ENCODE data around the gene EIF2A. TPM values are rescaled to one million over a fixed set of nuclear protein-coding genes. Genes with fewer than 3 reads are reported as not detected.

Gene EIF2A
- polyA plus RNA-seq, 3 donors, result 48.5 to 88.7 (median 50.8) TPM

DNA sequence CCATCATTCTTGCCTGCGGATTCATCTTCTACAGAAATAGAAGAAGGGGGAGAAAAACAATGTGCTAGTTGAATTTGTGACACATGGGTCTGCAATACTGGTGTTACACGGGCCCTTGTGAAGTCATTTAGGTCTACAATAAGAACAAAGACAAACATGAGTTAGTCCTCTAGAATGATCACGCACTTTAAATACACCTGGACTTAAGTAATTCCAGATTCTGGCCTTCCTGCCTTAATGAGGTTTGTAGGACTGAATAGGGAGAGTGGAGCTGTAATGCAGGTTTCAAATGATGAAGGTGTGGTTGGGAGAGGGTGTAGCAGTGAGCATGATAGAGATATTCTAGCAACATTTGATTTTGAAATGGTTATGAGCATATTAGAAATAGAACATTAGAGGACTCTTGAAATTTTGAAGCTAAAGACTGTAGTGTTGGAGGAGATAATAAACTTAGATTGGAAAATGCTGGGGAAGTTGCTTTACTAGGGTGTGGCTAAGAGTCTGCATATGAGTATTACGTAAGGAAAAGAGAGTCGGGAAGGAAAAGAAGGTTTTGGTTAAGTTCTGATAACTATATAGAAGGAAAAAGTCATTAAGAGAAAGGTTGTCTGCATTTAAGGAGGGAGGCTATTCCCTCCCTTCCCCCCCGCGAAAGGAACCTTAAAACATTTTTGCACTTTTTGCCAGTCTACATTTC, 606 bp downstream of the EIF2A start:
- no peaks in the 10 kb centered on the region for H3K9me3 Mint-ChIP-seq
- intact Hi-C loops (cut with micrococcal nuclease), result loop anchor here (2.0 to 10.0 kb wide), 5 partner anchors 55 to 218 kb away; partner anchors contain the start of genes SIAH2 (in 2 of the 2), TSC22D2 (in 2 of the 2) and SELENOT (in 1 of the 2)
- H3K27ac Mint-ChIP-seq, result peak overlapping the region; percentile 96 to 100 (median 99)
- no CpG with 5 or more reads among the region's 7 CpGs for WGBS (ENCODE audit: insufficient coverage)
- DNase-seq, result peak in 2 of 3 donors; percentile 30 to 64
- peaks cover 18 to 36% of the 10 kb centered on the region in 2 donors for H3K36me3 ChIP-seq (replicated peaks in 1 of 2; ENCODE audit: control insufficient read depth in 1 of 2, insufficient read depth in 2 of 2, low read length in 2 of 2)
- H2AFZ ChIP-seq (ENCODE audit: insufficient read depth, low read depth, low read length, poor library complexity, severe bottlenecking), result peak overlapping the region; percentile 80
- H3K36me3 Mint-ChIP-seq, result peaks cover 21 to 25% of the 10 kb centered on the region in 2 donors
- H4K20me1 ChIP-seq (ENCODE audit: insufficient read depth, low read length), result peaks cover 28% of the 10 kb centered on the region
- peak overlapping the region; percentile 87 for H3K4me2 ChIP-seq (replicated peaks; ENCODE audit: extremely low read depth, low read length, poor library complexity, severe bottlenecking)
- no peaks in the 10 kb centered on the region for H3K27me3 ChIP-seq (ENCODE audit: control insufficient read depth in 2 of 2, insufficient read depth in 2 of 2, low read length in 2 of 2)
- peak overlapping the region; percentile 72 to 98 (median 96) for H3K4me3 ChIP-seq (replicated peaks in 1 of 3; ENCODE audit: low read depth in 2 of 3, low read length in 3 of 3)
- peaks cover 43% of the 10 kb centered on the region for H3K4me1 Mint-ChIP-seq
- peak overlapping the region; percentile 93 to 99 for H3K27ac ChIP-seq (ENCODE audit: low read depth in 1 of 2, low read length in 2 of 2)
- H3K27me3 Mint-ChIP-seq (ENCODE audit: low read depth in 3 of 3), result peaks cover 0 to 3% (median 0%) of the 10 kb centered on the region in 3 donors
- H3K79me2 ChIP-seq (ENCODE audit: insufficient read depth, low read length), result peaks cover 87% of the 10 kb centered on the region
- H3K9ac ChIP-seq (ENCODE audit: insufficient read depth, low read length, poor library complexity, severe bottlenecking), result peak overlapping the region; percentile 84
- peaks cover 27 to 47% of the 10 kb centered on the region in 2 donors for H3K4me1 ChIP-seq (ENCODE audit: control insufficient read depth in 1 of 2, insufficient read depth in 2 of 2, low read length in 2 of 2)
- no peaks in the 10 kb centered on the region for H3K9me3 ChIP-seq (replicated peaks in 1 of 2; ENCODE audit: control insufficient read depth in 1 of 2, insufficient read depth in 1 of 2, low read length in 2 of 2)
- peak overlapping the region; percentile 99 for H3K4me3 Mint-ChIP-seq
- TF ChIP-seq, protein P1, sequence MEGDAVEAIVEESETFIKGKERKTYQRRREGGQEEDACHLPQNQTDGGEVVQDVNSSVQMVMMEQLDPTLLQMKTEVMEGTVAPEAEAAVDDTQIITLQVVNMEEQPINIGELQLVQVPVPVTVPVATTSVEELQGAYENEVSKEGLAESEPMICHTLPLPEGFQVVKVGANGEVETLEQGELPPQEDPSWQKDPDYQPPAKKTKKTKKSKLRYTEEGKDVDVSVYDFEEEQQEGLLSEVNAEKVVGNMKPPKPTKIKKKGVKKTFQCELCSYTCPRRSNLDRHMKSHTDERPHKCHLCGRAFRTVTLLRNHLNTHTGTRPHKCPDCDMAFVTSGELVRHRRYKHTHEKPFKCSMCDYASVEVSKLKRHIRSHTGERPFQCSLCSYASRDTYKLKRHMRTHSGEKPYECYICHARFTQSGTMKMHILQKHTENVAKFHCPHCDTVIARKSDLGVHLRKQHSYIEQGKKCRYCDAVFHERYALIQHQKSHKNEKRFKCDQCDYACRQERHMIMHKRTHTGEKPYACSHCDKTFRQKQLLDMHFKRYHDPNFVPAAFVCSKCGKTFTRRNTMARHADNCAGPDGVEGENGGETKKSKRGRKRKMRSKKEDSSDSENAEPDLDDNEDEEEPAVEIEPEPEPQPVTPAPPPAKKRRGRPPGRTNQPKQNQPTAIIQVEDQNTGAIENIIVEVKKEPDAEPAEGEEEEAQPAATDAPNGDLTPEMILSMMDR (IDR thresholded peaks at IDR 0.05), result no peak

DNA sequence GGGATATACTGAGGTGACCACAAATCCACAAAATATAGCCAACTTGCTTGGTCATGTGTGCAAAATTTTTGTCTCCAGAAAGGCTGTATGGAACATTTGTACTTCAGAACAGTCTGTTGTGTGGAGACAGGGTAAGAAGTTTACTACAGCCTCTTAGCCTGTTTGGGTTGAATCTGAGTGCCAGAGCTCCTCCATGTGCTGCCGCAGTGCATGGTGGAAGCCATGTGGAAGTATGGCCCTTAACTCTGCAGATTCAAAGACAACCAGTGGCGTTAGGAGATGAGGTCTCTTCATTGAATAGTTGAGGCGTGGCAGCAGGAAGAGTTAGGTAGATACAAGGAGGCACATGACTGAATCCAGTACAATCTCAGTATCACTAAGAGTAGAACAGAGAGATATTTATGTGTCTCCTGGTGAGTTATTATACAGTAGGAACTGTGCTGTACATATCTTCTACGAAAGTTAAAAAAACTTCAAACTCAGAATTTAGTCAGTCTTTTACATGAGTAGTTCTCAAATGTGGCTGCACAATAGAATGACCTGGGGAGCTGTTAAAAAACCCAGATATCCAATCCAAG, 9.4 kb downstream of the EIF2A start:
- peaks cover 2% of the 10 kb centered on the region for H3K4me1 Mint-ChIP-seq
- H3K4me3 Mint-ChIP-seq, result no peak overlapping the region
- peaks cover 97% of the 10 kb centered on the region for H3K79me2 ChIP-seq (ENCODE audit: insufficient read depth, low read length)
- H4K20me1 ChIP-seq (ENCODE audit: insufficient read depth, low read length), result peaks cover 70% of the 10 kb centered on the region
- H3K27me3 Mint-ChIP-seq (ENCODE audit: low read depth in 3 of 3), result peaks cover 0 to 1% (median 0%) of the 10 kb centered on the region in 3 donors
- H3K27ac ChIP-seq (ENCODE audit: low read depth in 1 of 2, low read length in 2 of 2), result peak overlapping the region in 1 of 2 donors; percentile 46
- no peaks in the 10 kb centered on the region for H3K27me3 ChIP-seq (ENCODE audit: control insufficient read depth in 2 of 2, insufficient read depth in 2 of 2, low read length in 2 of 2)
- H3K9me3 ChIP-seq (replicated peaks in 1 of 2; ENCODE audit: control insufficient read depth in 1 of 2, insufficient read depth in 1 of 2, low read length in 2 of 2), result no peaks in the 10 kb centered on the region
- no peak overlapping the region for H3K4me2 ChIP-seq (replicated peaks; ENCODE audit: extremely low read depth, low read length, poor library complexity, severe bottlenecking)
- no peak overlapping the region for H2AFZ ChIP-seq (ENCODE audit: insufficient read depth, low read depth, low read length, poor library complexity, severe bottlenecking)
- intact Hi-C loops (cut with micrococcal nuclease), result no loop called here
- H3K27ac Mint-ChIP-seq, result peak overlapping the region in 3 of 7 donors; percentile 37 to 82 (median 45)
- TF ChIP-seq, protein P1 (IDR thresholded peaks at IDR 0.05), result no peak
- peaks cover 69 to 91% of the 10 kb centered on the region in 2 donors for H3K36me3 ChIP-seq (replicated peaks in 1 of 2; ENCODE audit: control insufficient read depth in 1 of 2, insufficient read depth in 2 of 2, low read length in 2 of 2)
- no peak for DNase-seq
- 87% methylated on average over 3 of the region's 4 CpGs for WGBS (ENCODE audit: insufficient coverage)
- H3K36me3 Mint-ChIP-seq, result peaks cover 50 to 71% of the 10 kb centered on the region in 2 donors
- no peak overlapping the region for H3K9ac ChIP-seq (ENCODE audit: insufficient read depth, low read length, poor library complexity, severe bottlenecking)
- no peak overlapping the region for H3K4me3 ChIP-seq (replicated peaks in 1 of 3; ENCODE audit: low read depth in 2 of 3, low read length in 3 of 3)
- no peaks in the 10 kb centered on the region for H3K4me1 ChIP-seq (ENCODE audit: control insufficient read depth in 1 of 2, insufficient read depth in 2 of 2, low read length in 2 of 2)
- no peaks in the 10 kb centered on the region for H3K9me3 Mint-ChIP-seq
